T47D (cell line): ENCODE results near the gene PTTG1.

Experiments used
- DNase-seq, 2 experiments: peaks; one replicate each; pipeline versions ENCODE4 v3.0.0 to v3.0.0-alpha.2; 2011 to 2012; ENCODE audit warnings: low read depth in 1 of 2, low spot score in 1 of 2
- JUND ChIP-seq: IDR thresholded peaks from 2 replicates; pipeline ENCODE4 v1.6.1; 2012; ENCODE audit warnings: low read depth
- in situ Hi-C: cut with HindIII; loops from 2 replicates; pipeline ENCODE4 v1.10.0; 2016; ENCODE audit warnings: low sequenced_read_pairs, low pct_unique_long_range_greater_than_20kb

Gene PTTG1

GRCh38 chr5:160450164-160450932, 28.7 kb downstream of the PTTG1 start:
- in situ Hi-C loops = no loop called here
- TF ChIP-seq JUND = no peak
- no peak for DNase-seq

GRCh38 chr5:160451281-160451680, 29.6 kb downstream of the PTTG1 start:
- in situ Hi-C loops = no loop called here
- no peak for TF ChIP-seq JUND
- DNase-seq = no peak

- no peak for TF ChIP-seq JUND
- no peak for DNase-seq
- in situ Hi-C loops = no loop called here
Measured at GRCh38 chr5:160452036-160452435, 30.4 kb downstream of the PTTG1 start.

GRCh38 chr5:160452795-160453194, 31.1 kb downstream of the PTTG1 start:
- no peak for TF ChIP-seq JUND
- no peak for DNase-seq
- in situ Hi-C loops = no loop called here

- TF ChIP-seq JUND = no peak
- in situ Hi-C loops = no loop called here
- DNase-seq = no peak
Measured at GRCh38 chr5:160453751-160454150, 32.1 kb downstream of the PTTG1 start.

GRCh38 chr5:160455600-160455999, 33.9 kb downstream of the PTTG1 start:
- no peak for TF ChIP-seq JUND
- DNase-seq = no peak
- in situ Hi-C loops = no loop called here

- TF ChIP-seq JUND = no peak
- no peak for DNase-seq
- in situ Hi-C loops = no loop called here
Measured at GRCh38 chr5:160456480-160457177, 35.0 kb downstream of the PTTG1 start.

GRCh38 chr5:160457252-160457651, 35.6 kb downstream of the PTTG1 start:
- no peak for TF ChIP-seq JUND
- in situ Hi-C loops = no loop called here
- peak in 1 of 2 experiments; percentile 53 for DNase-seq

- no peak for DNase-seq
- TF ChIP-seq JUND = no peak
- in situ Hi-C loops = no loop called here
Measured at GRCh38 chr5:160458806-160459800, 37.4 kb downstream of the PTTG1 start.

GRCh38 chr5:160460377-160461049, 38.9 kb downstream of the PTTG1 start:
- DNase-seq = no peak
- TF ChIP-seq JUND = no peak
- in situ Hi-C loops = no loop called here

GRCh38 chr5:160461378-160461777, 39.7 kb downstream of the PTTG1 start:
- TF ChIP-seq JUND = no peak
- in situ Hi-C loops = no loop called here
- no peak for DNase-seq

GRCh38 chr5:160462167-160462566, 40.5 kb downstream of the PTTG1 start:
- DNase-seq = no peak
- no peak for TF ChIP-seq JUND
- in situ Hi-C loops = no loop called here
